Neuronal stem cell (in vitro differentiated cells): Measurements from ENCODE around the gene ADGRG3.

Source experiments
- DNase-seq: peaks from one replicate; pipeline ENCODE4 v3.0.0-alpha.2; 2013; ENCODE audit warnings: low spot score
- H2AFZ ChIP-seq: one replicate; pipeline ENCODE4 v1.6.1; 2013; ENCODE audit warnings: mild to moderate bottlenecking, low read length, inconsistent platforms
- H2AK5ac ChIP-seq: 2 replicates; pipeline ENCODE4 v1.6.1; 2013; ENCODE audit warnings: low read depth, mild to moderate bottlenecking, inconsistent platforms, low read length, moderate library complexity, mixed read lengths
- H2BK120ac ChIP-seq: 2 replicates; pipeline ENCODE4 v1.6.1; 2013; ENCODE audit warnings: low read depth, mild to moderate bottlenecking, inconsistent platforms, low read length, moderate library complexity, mixed read lengths
- H2BK12ac ChIP-seq: one replicate; pipeline ENCODE4 v1.6.1; 2013; ENCODE audit warnings: low read length, inconsistent platforms
- H2BK15ac ChIP-seq: 2 replicates; pipeline ENCODE4 v1.6.1; 2013; ENCODE audit warnings: mild to moderate bottlenecking, low read length, inconsistent platforms, mixed read lengths
- H2BK5ac ChIP-seq: one replicate; pipeline ENCODE4 v1.6.1; 2013; ENCODE audit warnings: inconsistent platforms, mild to moderate bottlenecking, low read length, moderate library complexity
- H3K14ac ChIP-seq: one replicate; pipeline ENCODE4 v1.6.1; 2013; ENCODE audit warnings: low read length, inconsistent platforms
- H3K18ac ChIP-seq: 2 replicates; pipeline ENCODE4 v1.6.1; 2013; ENCODE audit warnings: low read length, inconsistent platforms
- H3K23ac ChIP-seq: 2 replicates; pipeline ENCODE4 v1.6.1; 2013; ENCODE audit warnings: low read depth, mild to moderate bottlenecking, mixed read lengths, low read length, inconsistent platforms; ENCODE audit not compliant: poor library complexity
- H3K27ac ChIP-seq: replicated peaks from 3 replicates; pipeline ENCODE4 v1.5.1; 2013; ENCODE audit warnings: low read length, inconsistent platforms
- H3K27me3 ChIP-seq, 3 experiments: 2 replicates each; pipeline ENCODE4 v1.6.1; 2013; ENCODE audit warnings: low read length in 3 of 3, mild to moderate bottlenecking in 2 of 3, inconsistent platforms in 1 of 3, low read depth in 1 of 3, mixed read lengths in 1 of 3, moderate library complexity in 1 of 3; ENCODE audit not compliant: control insufficient read depth in 3 of 3, insufficient read depth in 3 of 3
- H3K36me3 ChIP-seq, 2 donors: replicated peaks in 1 of 2; 2 replicates each; pipeline ENCODE4 v1.6.1; 2013; ENCODE audit warnings: low read length in 2 of 2; ENCODE audit not compliant: control insufficient read depth in 2 of 2, insufficient read depth in 2 of 2
- H3K4ac ChIP-seq: 2 replicates; pipeline ENCODE4 v1.6.1; 2013; ENCODE audit warnings: inconsistent platforms, mild to moderate bottlenecking, low read length, moderate library complexity
- H3K4me1 ChIP-seq, 2 donors: 1 replicate in 1 of 2; 2 replicates in 1 of 2; pipeline ENCODE4 v1.6.1; 2013; ENCODE audit warnings: low read length in 2 of 2, low read depth in 1 of 2; ENCODE audit not compliant: control insufficient read depth in 2 of 2, insufficient read depth in 1 of 2
- H3K4me2 ChIP-seq: one replicate; pipeline ENCODE4 v1.6.1; 2013; ENCODE audit warnings: mild to moderate bottlenecking, low read length, inconsistent platforms; ENCODE audit not compliant: insufficient read depth, poor library complexity, severe bottlenecking
- H3K4me3 ChIP-seq, 2 donors: 2 replicates each; pipeline ENCODE4 v1.5.1; 2013; ENCODE audit warnings: low read length in 2 of 2, mild to moderate bottlenecking in 2 of 2, inconsistent platforms in 1 of 2, moderate library complexity in 1 of 2
- H3K79me1 ChIP-seq: one replicate; pipeline ENCODE4 v1.6.1; 2013; ENCODE audit warnings: low read depth, mild to moderate bottlenecking, inconsistent platforms, low read length, moderate library complexity
- H3K9ac ChIP-seq: one replicate; pipeline ENCODE4 v1.6.1; 2013; ENCODE audit warnings: mild to moderate bottlenecking, low read depth, low read length, inconsistent platforms; ENCODE audit not compliant: poor library complexity
- H3K9me3 ChIP-seq, 2 donors: replicated peaks in 1 of 2; 2 replicates each; pipeline versions ENCODE3 to v1.6.1; 2013; ENCODE audit warnings: low read length in 2 of 2, mild to moderate bottlenecking in 2 of 2, inconsistent platforms in 1 of 2, low read depth in 1 of 2, mixed read lengths in 1 of 2, moderate library complexity in 1 of 2; ENCODE audit not compliant: control insufficient read depth in 2 of 2, insufficient read depth in 1 of 2
- H4K8ac ChIP-seq: one replicate; pipeline ENCODE4 v1.6.1; 2013; ENCODE audit warnings: low read depth, mild to moderate bottlenecking, inconsistent platforms, low read length, moderate library complexity
- H4K91ac ChIP-seq: one replicate; pipeline ENCODE4 v1.6.1; 2013; ENCODE audit warnings: low read length, low read depth, mild to moderate bottlenecking, inconsistent platforms; ENCODE audit not compliant: poor library complexity
- WGBS, 2 donors: extraction: QIAGEN DNeasy Blood & Tissue Kit; methylation state at CpG; one replicate each; pipeline ENCODE4 v1.1.7; 2013; ENCODE audit warnings: missing lambda C conversion rate in 2 of 2, mixed read lengths in 1 of 2; ENCODE audit not compliant: insufficient read length in 2 of 2, insufficient replicate concordance in 1 of 2; ENCODE audit errors: extremely low coverage in 2 of 2; 5-methylcytosine and 5-hydroxymethylcytosine counted together

Gene ADGRG3

DNA sequence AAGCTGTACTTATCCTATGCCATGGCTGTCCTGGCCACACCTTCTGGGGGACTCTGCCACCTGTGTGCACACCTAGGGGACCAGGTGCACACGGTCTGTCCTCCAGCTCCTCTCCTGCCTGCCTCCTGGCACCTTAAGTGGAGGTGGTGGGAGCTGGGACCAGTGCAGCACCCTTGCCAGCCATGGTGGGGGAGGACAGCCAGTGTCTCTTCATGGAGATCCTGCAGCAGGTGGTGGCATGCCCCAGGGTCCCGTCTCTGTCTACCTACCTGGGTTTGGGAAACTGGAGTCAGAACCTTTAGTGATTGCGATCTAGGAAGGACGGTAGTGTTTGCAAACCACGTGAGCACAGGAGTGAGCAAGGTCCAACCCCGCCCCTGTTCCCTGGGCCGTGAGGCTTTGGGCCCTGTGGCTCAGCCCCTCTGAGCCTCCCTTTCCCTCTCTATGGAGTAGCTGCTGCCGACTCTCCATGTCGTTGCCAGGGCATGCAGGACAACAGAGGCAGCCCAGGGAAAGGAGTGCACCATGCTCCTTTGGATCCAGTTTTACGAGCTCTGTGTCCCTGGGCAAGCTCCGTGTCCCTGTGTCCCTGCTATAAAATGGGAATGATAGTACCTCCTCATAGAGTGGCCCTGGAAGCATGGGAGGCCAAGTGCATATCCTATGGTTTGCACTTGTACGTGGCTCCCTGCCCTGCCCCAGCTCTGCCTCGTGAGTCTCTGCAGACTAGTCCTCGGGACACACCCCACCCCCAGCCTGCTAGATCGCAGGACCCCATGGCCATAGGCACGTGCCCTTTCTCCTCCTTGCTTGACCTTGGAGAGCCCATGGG lies 32.6 kb upstream of the ADGRG3 start:
- Histone ChIP-seq H2BK5ac (peak overlapping the region; percentile 63), H4K91ac (peak overlapping the region; percentile 98), H3K79me1 (peaks cover 5% of the 10 kb centered on the region), H3K18ac (peak overlapping the region; percentile 89), H2BK15ac (peak overlapping the region; percentile 42), H3K23ac (peak overlapping the region; percentile 31), H2AK5ac (peak overlapping the region; percentile 94), H3K4ac (peak overlapping the region; percentile 55), H2BK120ac (peak overlapping the region; percentile 64), H2BK12ac (peak overlapping the region; percentile 69), H3K4me3 (no peak overlapping the region), H3K4me2 (no peak overlapping the region), H3K9me3 (no peaks in the 10 kb centered on the region), H3K27me3 (no peaks in the 10 kb centered on the region), H2AFZ (no peak overlapping the region), H3K4me1 (peaks cover 37 to 50% of the 10 kb centered on the region in 2 donors), H3K9ac (peak overlapping the region; percentile 34), H3K36me3 (no peaks in the 10 kb centered on the region), H3K14ac (peak overlapping the region; percentile 33), H3K27ac (no peak overlapping the region), H4K8ac (no peak overlapping the region)
- no peak for DNase-seq
- WGBS, 2 donors: no CpG with 5 or more reads among the region's 16 CpGs

DNA sequence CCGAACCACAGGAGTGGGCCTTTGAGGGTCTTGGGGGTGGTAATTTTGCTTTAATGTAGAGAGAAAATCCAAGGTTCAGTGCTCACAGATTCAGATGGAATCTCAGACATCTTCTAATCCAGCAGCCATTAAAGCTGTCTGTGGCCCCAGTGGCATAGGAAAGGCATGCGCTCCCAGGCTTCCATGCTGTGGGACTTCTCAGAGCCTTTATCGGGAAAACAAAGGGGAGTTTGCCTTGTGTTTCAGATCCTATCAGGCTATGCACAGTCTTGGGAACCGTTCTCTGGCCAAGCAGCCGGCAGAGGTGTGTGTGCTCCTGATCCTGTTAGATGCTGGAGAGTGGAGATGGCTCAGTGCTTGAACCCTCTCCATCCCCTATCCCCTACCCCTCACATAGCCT lies 31.9 kb upstream of the ADGRG3 start:
- Histone ChIP-seq H3K27me3 (no peaks in the 10 kb centered on the region), H4K91ac (peak overlapping the region; percentile 98), H3K4ac (no peak overlapping the region), H2BK5ac (peak overlapping the region; percentile 63), H2BK15ac (peak overlapping the region; percentile 42), H3K79me1 (peaks cover 7% of the 10 kb centered on the region), H3K36me3 (no peaks in the 10 kb centered on the region), H4K8ac (no peak overlapping the region), H2BK120ac (peak overlapping the region; percentile 64), H3K27ac (no peak overlapping the region), H3K4me1 (peaks cover 36 to 53% of the 10 kb centered on the region in 2 donors), H3K14ac (no peak overlapping the region), H3K4me2 (no peak overlapping the region), H3K23ac (no peak overlapping the region), H3K9ac (no peak overlapping the region), H3K4me3 (no peak overlapping the region), H2BK12ac (peak overlapping the region; percentile 27), H2AK5ac (peak overlapping the region; percentile 94), H3K18ac (peak overlapping the region; percentile 86), H3K9me3 (no peaks in the 10 kb centered on the region), H2AFZ (no peak overlapping the region)
- DNase-seq: no peak
- no CpG with 5 or more reads among the region's 5 CpGs for WGBS, 2 donors

DNA sequence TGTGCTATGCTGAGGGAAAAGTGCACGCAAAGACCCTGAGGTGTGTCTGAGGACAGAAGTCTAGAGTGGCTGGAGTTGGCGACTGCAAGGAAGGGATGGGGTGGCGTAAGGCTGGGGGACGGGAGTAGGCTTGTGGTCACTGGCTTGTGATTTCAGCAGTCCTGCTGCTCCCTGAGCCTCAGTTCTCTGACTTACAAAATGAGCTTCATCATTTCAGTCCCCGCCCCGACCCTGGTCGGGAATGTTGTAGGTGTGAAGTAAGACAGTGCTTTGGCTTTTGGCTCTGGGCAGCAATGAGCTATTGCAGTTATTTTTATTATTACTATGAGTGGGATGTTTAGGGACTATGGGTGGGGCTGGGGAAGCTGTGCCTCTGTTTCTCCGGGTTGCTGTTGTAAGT lies 31.1 kb upstream of the ADGRG3 start:
- H2AK5ac ChIP-seq: peak overlapping the region; percentile 64
- no peaks in the 10 kb centered on the region for H3K27me3 ChIP-seq
- H4K8ac ChIP-seq: peak overlapping the region; percentile 70
- H2BK15ac ChIP-seq: peak overlapping the region; percentile 18
- DNase-seq: no peak
- H3K9me3 ChIP-seq: no peaks in the 10 kb centered on the region
- peak overlapping the region; percentile 92 for H2BK12ac ChIP-seq
- peaks cover 36 to 53% of the 10 kb centered on the region in 2 donors for H3K4me1 ChIP-seq
- peak overlapping the region; percentile 0 for H2BK120ac ChIP-seq
- no peak overlapping the region for H3K4me3 ChIP-seq
- H4K91ac ChIP-seq: peak overlapping the region; percentile 77
- H2AFZ ChIP-seq: peak overlapping the region; percentile 76
- H3K27ac ChIP-seq: peak overlapping the region; percentile 96
- no CpG with 5 or more reads among the region's 8 CpGs for WGBS, 2 donors
- H3K4ac ChIP-seq: no peak overlapping the region
- H3K9ac ChIP-seq: peak overlapping the region; percentile 54
- H3K18ac ChIP-seq: peak overlapping the region; percentile 89
- peak overlapping the region; percentile 68 for H2BK5ac ChIP-seq
- peak overlapping the region; percentile 17 for H3K23ac ChIP-seq
- no peaks in the 10 kb centered on the region for H3K36me3 ChIP-seq
- no peak overlapping the region for H3K4me2 ChIP-seq
- H3K14ac ChIP-seq: no peak overlapping the region
- peaks cover 7% of the 10 kb centered on the region for H3K79me1 ChIP-seq

DNA sequence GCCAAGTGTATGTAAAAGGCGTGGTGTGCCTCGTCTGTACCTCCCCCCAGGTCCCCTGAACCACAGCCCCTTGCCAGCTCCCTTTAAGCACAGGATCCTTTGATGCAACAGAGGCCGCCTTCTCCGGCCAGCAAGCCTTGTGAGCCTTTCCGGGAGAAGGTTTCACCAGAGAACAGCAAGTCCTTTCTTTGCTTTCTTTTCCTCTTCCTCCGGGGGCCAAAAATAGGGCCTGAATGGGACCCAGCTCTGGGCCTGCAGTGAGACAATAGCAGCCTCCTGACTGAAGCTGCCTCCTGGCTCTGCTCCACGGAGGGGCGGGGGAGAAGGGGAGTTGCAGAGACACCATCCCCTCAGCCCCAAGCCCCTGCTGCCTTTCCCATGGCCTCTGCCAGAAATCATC lies 30.7 kb upstream of the ADGRG3 start:
- H3K4me3 ChIP-seq: no peak overlapping the region
- peak overlapping the region; percentile 96 for H3K27ac ChIP-seq
- H3K36me3 ChIP-seq: no peaks in the 10 kb centered on the region
- no CpG with 5 or more reads among the region's 8 CpGs for WGBS, 2 donors
- H2BK5ac ChIP-seq: peak overlapping the region; percentile 68
- H2BK120ac ChIP-seq: peak overlapping the region; percentile 0
- peak overlapping the region; percentile 76 for H2AFZ ChIP-seq
- H2AK5ac ChIP-seq: peak overlapping the region; percentile 64
- no peak overlapping the region for H3K14ac ChIP-seq
- peak overlapping the region; percentile 54 for H3K9ac ChIP-seq
- no peak overlapping the region for H3K4me2 ChIP-seq
- H3K23ac ChIP-seq: no peak overlapping the region
- no peaks in the 10 kb centered on the region for H3K27me3 ChIP-seq
- no peaks in the 10 kb centered on the region for H3K9me3 ChIP-seq
- DNase-seq: peak; percentile 40
- peak overlapping the region; percentile 70 for H4K8ac ChIP-seq
- H2BK15ac ChIP-seq: no peak overlapping the region
- peaks cover 7% of the 10 kb centered on the region for H3K79me1 ChIP-seq
- no peak overlapping the region for H2BK12ac ChIP-seq
- H4K91ac ChIP-seq: peak overlapping the region; percentile 77
- H3K4me1 ChIP-seq: peaks cover 36 to 53% of the 10 kb centered on the region in 2 donors
- peak overlapping the region; percentile 89 for H3K18ac ChIP-seq
- no peak overlapping the region for H3K4ac ChIP-seq
